Astrocyte of the hippocampus (primary cell): ENCODE results near the gene MYH10.
A peak's percentile ranks its signal among the peaks of the same experiment; 100 is the strongest.

Experiments
- DNase-seq: peaks from one replicate; pipeline ENCODE4 v3.0.0; 2011; ENCODE audit warnings: low read depth, low spot score

MYH10 gene

GRCh38 chr17:8649157-8650118 lies 18.9 kb upstream of the MYH10 start:
- peak; percentile 79 for DNase-seq

GRCh38 chr17:8647956-8648355 lies 17.4 kb upstream of the MYH10 start:
- no peak for DNase-seq

- DNase-seq = no peak
These were observed 16.7 kb upstream of the MYH10 start for GRCh38 chr17:8647202-8647601.

- DNase-seq = no peak
These were observed 14.0 kb upstream of the MYH10 start for GRCh38 chr17:8644507-8644902.

GRCh38 chr17:8643855-8644506 lies 13.5 kb upstream of the MYH10 start:
- DNase-seq = no peak

GRCh38 chr17:8639709-8640108 lies 9.2 kb upstream of the MYH10 start:
- DNase-seq = no peak

- no peak for DNase-seq
These were observed 1.5 kb upstream of the MYH10 start for GRCh38 chr17:8632061-8632460.

GRCh38 chr17:8631554-8631877 lies 991 bp upstream of the MYH10 start:
- no peak for DNase-seq

GRCh38 chr17:8630802-8631553 lies 453 bp upstream of the MYH10 start:
- DNase-seq = peak; percentile 100

GRCh38 chr17:8629371-8630226 lies 926 bp downstream of the MYH10 start:
- DNase-seq = peak; percentile 60

GRCh38 chr17:8628609-8629169 lies 1.8 kb downstream of the MYH10 start:
- DNase-seq = no peak

- DNase-seq = no peak
These were observed 2.4 kb downstream of the MYH10 start for GRCh38 chr17:8628172-8628571.

- peak; percentile 79 for DNase-seq
These were observed 6.9 kb downstream of the MYH10 start for GRCh38 chr17:8623591-8623990.

- DNase-seq = peak; percentile 12
These were observed 8.3 kb downstream of the MYH10 start for GRCh38 chr17:8622191-8622590.

- DNase-seq = peak; percentile 39
These were observed 8.9 kb downstream of the MYH10 start for GRCh38 chr17:8621585-8621984.

GRCh38 chr17:8619294-8619693 lies 11.2 kb downstream of the MYH10 start:
- no peak for DNase-seq

- DNase-seq = peak; percentile 11
These were observed 11.7 kb downstream of the MYH10 start for GRCh38 chr17:8618825-8619224.

GRCh38 chr17:8614988-8615387 lies 15.5 kb downstream of the MYH10 start:
- DNase-seq = no peak

- DNase-seq = peak; percentile 72
These were observed 18.8 kb downstream of the MYH10 start for GRCh38 chr17:8611619-8612298.

GRCh38 chr17:8611137-8611536 lies 19.4 kb downstream of the MYH10 start:
- DNase-seq = peak; percentile 9
